HG02571 (cell line): ENCODE measurements around the gene SLC50A1.

Experiments
- ATAC-seq: cut with Tn5 transposase; IDR thresholded peaks from one replicate; pipeline ENCODE4 v1.9.1; 2021; ENCODE audit warnings: mild to moderate bottlenecking, moderate library complexity; ENCODE audit not compliant: unreplicated experiment

The SLC50A1 gene

GRCh38 chr1:155182052-155182550 lies 46.4 kb downstream of the SLC50A1 start:
- ATAC-seq, result no peak

GRCh38 chr1:155183775-155184221 lies 48.1 kb downstream of the SLC50A1 start:
- no peak for ATAC-seq

- no peak for ATAC-seq
These were observed 48.7 kb downstream of the SLC50A1 start for GRCh38 chr1:155184351-155184811.

- ATAC-seq, result no peak
These were observed 49.5 kb downstream of the SLC50A1 start for GRCh38 chr1:155184835-155185782.

- ATAC-seq, result no peak
These were observed 50.1 kb downstream of the SLC50A1 start for GRCh38 chr1:155185783-155186066.

- ATAC-seq, result no peak
These were observed 50.6 kb downstream of the SLC50A1 start for GRCh38 chr1:155186067-155186793.

GRCh38 chr1:155186794-155187455 lies 51.3 kb downstream of the SLC50A1 start:
- no peak for ATAC-seq

- no peak for ATAC-seq
These were observed 51.8 kb downstream of the SLC50A1 start for GRCh38 chr1:155187456-155187891.

GRCh38 chr1:155188268-155188667 lies 52.6 kb downstream of the SLC50A1 start:
- no peak for ATAC-seq
